ENCODE results near the gene ZNF607.
"Not testable (repeated sequence)": the region's sequence is repeated elsewhere in the genome, so short reads cannot be mapped to it uniquely, and the experiment has no call there.

- TF ChIP-seq, protein P1, sequence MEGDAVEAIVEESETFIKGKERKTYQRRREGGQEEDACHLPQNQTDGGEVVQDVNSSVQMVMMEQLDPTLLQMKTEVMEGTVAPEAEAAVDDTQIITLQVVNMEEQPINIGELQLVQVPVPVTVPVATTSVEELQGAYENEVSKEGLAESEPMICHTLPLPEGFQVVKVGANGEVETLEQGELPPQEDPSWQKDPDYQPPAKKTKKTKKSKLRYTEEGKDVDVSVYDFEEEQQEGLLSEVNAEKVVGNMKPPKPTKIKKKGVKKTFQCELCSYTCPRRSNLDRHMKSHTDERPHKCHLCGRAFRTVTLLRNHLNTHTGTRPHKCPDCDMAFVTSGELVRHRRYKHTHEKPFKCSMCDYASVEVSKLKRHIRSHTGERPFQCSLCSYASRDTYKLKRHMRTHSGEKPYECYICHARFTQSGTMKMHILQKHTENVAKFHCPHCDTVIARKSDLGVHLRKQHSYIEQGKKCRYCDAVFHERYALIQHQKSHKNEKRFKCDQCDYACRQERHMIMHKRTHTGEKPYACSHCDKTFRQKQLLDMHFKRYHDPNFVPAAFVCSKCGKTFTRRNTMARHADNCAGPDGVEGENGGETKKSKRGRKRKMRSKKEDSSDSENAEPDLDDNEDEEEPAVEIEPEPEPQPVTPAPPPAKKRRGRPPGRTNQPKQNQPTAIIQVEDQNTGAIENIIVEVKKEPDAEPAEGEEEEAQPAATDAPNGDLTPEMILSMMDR (conservative IDR thresholded peaks at IDR 0.05 in 1 of 2, IDR thresholded peaks at IDR 0.05 in 1 of 2; ENCODE audit: low read depth in 1 of 2, low read length in 2 of 2): not testable (repeated sequence)
- TF ChIP-seq EZH2 (IDR thresholded peaks at IDR 0.05; ENCODE audit: low read length, missing control alignments): not testable (repeated sequence)
These were observed 62.4 kb downstream of the ZNF607 start for GRCh38 chr19:37657157-37657556.

Measured in fibroblast of lung (primary cell).